B cell (primary cell): ENCODE data around the gene NKTR. TPM values are rescaled to one million over a fixed set of nuclear protein-coding genes. Genes with fewer than 3 reads are reported as not detected.
"Not testable (repeated sequence)": the region's sequence is repeated elsewhere in the genome, so short reads cannot be mapped to it uniquely, and the experiment has no call there.

Experiments
- ATAC-seq: fragments of 200-7000 bp; cut with Tn5 transposase; one replicate; pipeline ENCODE4 v1.10.0; 2021; ENCODE audit warnings: low read depth, mild to moderate bottlenecking, moderate number of reproducible peaks, moderate library complexity
- CTCF ChIA-PET: fragments of 350-600 bp; sonication (Branson Sonifier 250); formaldehyde crosslinking; loops from one replicate; lab custom pipeline; 2021; ENCODE audit warnings: antibody characterized with exemption, inconsistent platforms; lab: Charles Lee
- POLR2A ChIA-PET: fragments of 350-600 bp; sonication (Branson Sonifier 250); formaldehyde crosslinking; loops from one replicate; lab custom pipeline; 2021; ENCODE audit warnings: antibody characterized with exemption; lab: Charles Lee
- DNase-seq: peaks from one replicate; pipeline ENCODE4 v3.0.0; 2013
- H2AFZ ChIP-seq: 2 replicates; pipeline ENCODE4 v1.6.1; 2012; ENCODE audit warnings: mild to moderate bottlenecking, low read depth, low read length; ENCODE audit not compliant: insufficient read depth, poor library complexity, severe bottlenecking
- H3K27ac ChIP-seq, 2 donors: 1 replicate in 1 of 2; 2 replicates in 1 of 2; pipeline ENCODE4 v1.5.1; 2012 to 2013; ENCODE audit warnings: low read length in 2 of 2, mild to moderate bottlenecking in 2 of 2, moderate library complexity in 1 of 2
- H3K27me3 ChIP-seq, 4 experiments: fragments of 200-600 bp in 1 of 4; sonication (generic) in 1 of 4; replicated peaks in 1 of 4; 1 replicate in 2 of 4; 2 replicates in 2 of 4; pipeline versions ENCODE4 v1.6.1 to v1.7.0; 2013 to 2016; ENCODE audit warnings: low read length in 3 of 4, mild to moderate bottlenecking in 2 of 4, mixed read lengths in 1 of 4, moderate library complexity in 1 of 4; ENCODE audit not compliant: insufficient read depth in 4 of 4, control insufficient read depth in 3 of 4; ENCODE audit errors: control extremely low read depth in 1 of 4
- H3K36me3 ChIP-seq, 2 experiments: replicated peaks in 1 of 2; 1 replicate in 1 of 2; 2 replicates in 1 of 2; pipeline versions ENCODE4 v1.6.1 to v1.7.1; 2013; ENCODE audit warnings: low read length in 1 of 2; ENCODE audit not compliant: insufficient read depth in 2 of 2, control insufficient read depth in 1 of 2; ENCODE audit errors: control extremely low read depth in 1 of 2, extremely low read depth in 1 of 2
- H3K4me1 ChIP-seq, 2 donors: fragments of 200-600 bp in 1 of 2; sonication (generic) in 1 of 2; 1 replicate in 1 of 2; 2 replicates in 1 of 2; pipeline versions ENCODE4 v1.5.1 to v1.6.1; 2013 to 2017; ENCODE audit warnings: low read length in 2 of 2; ENCODE audit not compliant: control insufficient read depth in 2 of 2, insufficient read depth in 2 of 2
- H3K4me2 ChIP-seq: replicated peaks from 2 replicates; pipeline ENCODE3; 2012; ENCODE audit warnings: mild to moderate bottlenecking, low read depth, low read length; ENCODE audit not compliant: poor library complexity, severe bottlenecking
- H3K4me3 ChIP-seq, 5 experiments: fragments of 200-600 bp in 1 of 5; sonication (generic) in 1 of 5; 1 replicate in 3 of 5; 2 replicates in 2 of 5; pipeline versions ENCODE4 v1.5.1 to v1.7.0; 2011 to 2016; ENCODE audit warnings: low read length in 4 of 5, mild to moderate bottlenecking in 4 of 5, low read depth in 2 of 5, control low read depth in 1 of 5, moderate library complexity in 1 of 5; ENCODE audit not compliant: insufficient read depth in 1 of 5; ENCODE audit errors: control extremely low read depth in 1 of 5, extremely low read depth in 1 of 5
- H3K79me2 ChIP-seq: fragments of 200-600 bp; sonication (generic); one replicate; pipeline ENCODE4 v1.6.0; 2016; ENCODE audit warnings: low read length; ENCODE audit not compliant: control insufficient read depth, insufficient read depth
- H3K9ac ChIP-seq: fragments of 200-600 bp; sonication (generic); 2 replicates; pipeline ENCODE4 v1.6.1; 2017; ENCODE audit warnings: mild to moderate bottlenecking, low read length, moderate library complexity
- H3K9me3 ChIP-seq, 3 donors: one replicate each; pipeline versions ENCODE4 v1.6.1 to v1.7.1; 2013; ENCODE audit warnings: low read length in 2 of 3; ENCODE audit not compliant: control insufficient read depth in 2 of 3, insufficient read depth in 1 of 3; ENCODE audit errors: control extremely low read depth in 1 of 3
- H4K20me1 ChIP-seq: 2 replicates; pipeline ENCODE4 v1.6.0; 2012; ENCODE audit warnings: mild to moderate bottlenecking, low read length; ENCODE audit not compliant: insufficient read depth, control insufficient read depth, poor library complexity, severe bottlenecking
- H3K27ac Mint-ChIP-seq: one replicate; pipeline ENCODE4 v1.8.0; 2021; ENCODE audit warnings: mixed read lengths
- H3K27me3 Mint-ChIP-seq: one replicate; pipeline ENCODE4 v1.8.0; 2021; ENCODE audit warnings: mixed read lengths
- H3K4me1 Mint-ChIP-seq: one replicate; pipeline ENCODE4 v1.8.0; 2021; ENCODE audit warnings: mixed read lengths
- H3K4me3 Mint-ChIP-seq: one replicate; pipeline ENCODE4 v1.8.0; 2021; ENCODE audit warnings: mixed read lengths
- H3K9me3 Mint-ChIP-seq: one replicate; pipeline ENCODE4 v1.8.0; 2022; ENCODE audit warnings: mixed read lengths; ENCODE audit not compliant: insufficient read depth
- EZH2 ChIP-seq: IDR thresholded peaks from 2 replicates; pipeline ENCODE4 v1.6.1; 2012; ENCODE audit warnings: borderline replicate concordance, low read depth, mild to moderate bottlenecking, moderate library complexity, low read length; ENCODE audit not compliant: insufficient read depth, poor library complexity, severe bottlenecking
- WGBS: methylation state at CpG from one replicate; pipeline ENCODE4 v1.1.5; 2013; ENCODE audit warnings: missing lambda C conversion rate; ENCODE audit not compliant: insufficient coverage; 5-methylcytosine and 5-hydroxymethylcytosine counted together
- intact Hi-C: fragments of 100-400 bp; cut with micrococcal nuclease; formaldehyde crosslinking; loops from one replicate; pipeline ENCODE4 v1.10.0; 2022
- polyA plus RNA-seq: library from polyadenylated mRNA; depleted of rRNA; stranded (reverse); fragments of >200 nt; gene quantifications from 2 replicates; pipeline ENCODE4 v1.2.3, GENCODE V29; 2012
- total RNA-seq, 2 donors: library from RNA; stranded (reverse); fragments of 120-200 nt in 1 of 2; gene quantifications; 1 replicate in 1 of 2; 2 replicates in 1 of 2; pipeline versions ENCODE4 v1.2.3 to v1.2.4, GENCODE V29; 2013 to 2022
- TF ChIP-seq, protein P1 (sequence below): fragments of 200-600 bp; IDR thresholded peaks from one replicate; pipeline ENCODE4 v1.8.0; 2022; ENCODE audit warnings: antibody characterized with exemption, mild to moderate bottlenecking

NKTR gene
- total and polyA plus RNA-seq, 2 donors (not counting 1 experiment from before 2014, with no cell fraction given): 58.0 to 227 TPM

DNA sequence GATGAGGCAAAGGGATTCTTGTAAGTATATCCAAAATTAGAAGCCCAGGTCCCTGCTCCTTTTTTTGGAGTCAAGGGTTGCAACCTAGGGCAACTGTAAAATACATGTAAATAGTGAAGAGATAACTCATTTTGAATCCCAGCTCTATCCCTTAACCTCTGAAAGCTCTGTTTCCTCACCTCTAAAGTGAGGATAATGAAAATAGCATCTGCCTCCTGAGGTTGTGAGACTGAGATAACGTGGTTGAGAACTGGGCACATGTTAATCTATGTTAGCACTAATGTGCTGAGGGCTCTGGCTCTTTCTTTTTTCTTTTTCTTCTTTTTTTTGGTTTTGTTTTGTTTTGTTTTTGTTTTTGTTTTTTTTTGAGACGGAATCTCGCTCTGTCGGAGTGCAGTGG, 4.8 kb upstream of the NKTR start:
- Histone ChIP-seq H3K4me1 (peaks cover 8 to 13% of the 10 kb centered on the region in 2 donors), H3K79me2 (peaks cover 29% of the 10 kb centered on the region), H3K27me3 (no peaks in the 10 kb centered on the region), H3K9me3 (no peaks in the 10 kb centered on the region), H3K4me2 (no peak overlapping the region), H3K27ac (no peak overlapping the region), H3K9ac (no peak overlapping the region), H3K36me3 (peaks cover 5 to 20% of the 10 kb centered on the region in 2 experiments), H4K20me1 (no peaks in the 10 kb centered on the region), H2AFZ (no peak overlapping the region), H3K4me3 (no peak overlapping the region)
- Mint-ChIP-seq H3K9me3 (peaks cover 3% of the 10 kb centered on the region), H3K4me3 (no peak overlapping the region), H3K27me3 (no peaks in the 10 kb centered on the region), H3K27ac (no peak overlapping the region), H3K4me1 (peaks cover 36% of the 10 kb centered on the region)
- WGBS: no CpG with 5 or more reads among the region's 4 CpGs
- ChIA-PET POLR2A (no interaction called here), CTCF (interaction anchor here (1.0 kb wide), 1 partner anchor 14 kb away, joined by 4 read pairs; the partner anchor contains the start of gene SEC22C)
- DNase-seq (no peak), ATAC-seq (no peak)
- intact Hi-C loops: no loop called here
- TF ChIP-seq, protein P1, sequence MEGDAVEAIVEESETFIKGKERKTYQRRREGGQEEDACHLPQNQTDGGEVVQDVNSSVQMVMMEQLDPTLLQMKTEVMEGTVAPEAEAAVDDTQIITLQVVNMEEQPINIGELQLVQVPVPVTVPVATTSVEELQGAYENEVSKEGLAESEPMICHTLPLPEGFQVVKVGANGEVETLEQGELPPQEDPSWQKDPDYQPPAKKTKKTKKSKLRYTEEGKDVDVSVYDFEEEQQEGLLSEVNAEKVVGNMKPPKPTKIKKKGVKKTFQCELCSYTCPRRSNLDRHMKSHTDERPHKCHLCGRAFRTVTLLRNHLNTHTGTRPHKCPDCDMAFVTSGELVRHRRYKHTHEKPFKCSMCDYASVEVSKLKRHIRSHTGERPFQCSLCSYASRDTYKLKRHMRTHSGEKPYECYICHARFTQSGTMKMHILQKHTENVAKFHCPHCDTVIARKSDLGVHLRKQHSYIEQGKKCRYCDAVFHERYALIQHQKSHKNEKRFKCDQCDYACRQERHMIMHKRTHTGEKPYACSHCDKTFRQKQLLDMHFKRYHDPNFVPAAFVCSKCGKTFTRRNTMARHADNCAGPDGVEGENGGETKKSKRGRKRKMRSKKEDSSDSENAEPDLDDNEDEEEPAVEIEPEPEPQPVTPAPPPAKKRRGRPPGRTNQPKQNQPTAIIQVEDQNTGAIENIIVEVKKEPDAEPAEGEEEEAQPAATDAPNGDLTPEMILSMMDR: no peak
- no peak for TF ChIP-seq EZH2

DNA sequence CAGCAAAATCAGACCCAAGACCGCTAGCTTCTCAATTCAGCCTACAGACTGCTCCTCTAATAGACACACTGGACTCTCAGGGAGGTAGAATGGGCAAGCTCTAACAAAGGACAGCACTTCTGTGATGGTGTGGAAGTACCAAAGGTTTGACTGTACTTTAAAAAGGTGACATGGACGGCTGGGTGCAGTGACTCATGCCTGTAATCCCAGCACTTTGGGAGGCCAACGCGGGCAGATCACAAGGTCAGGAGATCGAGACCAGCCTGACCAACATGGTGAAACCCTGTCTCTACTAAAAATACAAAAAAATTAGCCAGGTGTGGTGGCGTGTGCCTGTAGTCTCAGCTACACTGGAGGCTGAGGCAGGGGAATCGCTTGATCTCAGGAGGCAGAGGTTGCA, 3.4 kb upstream of the NKTR start:
- H3K9ac ChIP-seq, intact Hi-C loops, H3K4me3 Mint-ChIP-seq, H2AFZ ChIP-seq, ATAC-seq, H4K20me1 ChIP-seq, H3K27me3 ChIP-seq, H3K9me3 ChIP-seq, CTCF ChIA-PET, POLR2A ChIA-PET, H3K9me3 Mint-ChIP-seq, DNase-seq, H3K27me3 Mint-ChIP-seq, H3K4me3 ChIP-seq, H3K27ac ChIP-seq, H3K4me2 ChIP-seq: not testable (repeated sequence)
- Histone ChIP-seq H3K79me2 (peaks cover 32% of the 10 kb centered on the region), H3K4me1 (peaks cover 8 to 16% of the 10 kb centered on the region in 2 donors), H3K36me3 (peaks cover 5 to 20% of the 10 kb centered on the region in 2 experiments)
- Mint-ChIP-seq H3K4me1 (peaks cover 33% of the 10 kb centered on the region), H3K27ac (peak overlapping the region; percentile 17)
- WGBS: 97% methylated on average over 6 of the region's 7 CpGs
